Measurements from ENCODE around the gene ARHGAP30.

The ARHGAP30 gene

DNA sequence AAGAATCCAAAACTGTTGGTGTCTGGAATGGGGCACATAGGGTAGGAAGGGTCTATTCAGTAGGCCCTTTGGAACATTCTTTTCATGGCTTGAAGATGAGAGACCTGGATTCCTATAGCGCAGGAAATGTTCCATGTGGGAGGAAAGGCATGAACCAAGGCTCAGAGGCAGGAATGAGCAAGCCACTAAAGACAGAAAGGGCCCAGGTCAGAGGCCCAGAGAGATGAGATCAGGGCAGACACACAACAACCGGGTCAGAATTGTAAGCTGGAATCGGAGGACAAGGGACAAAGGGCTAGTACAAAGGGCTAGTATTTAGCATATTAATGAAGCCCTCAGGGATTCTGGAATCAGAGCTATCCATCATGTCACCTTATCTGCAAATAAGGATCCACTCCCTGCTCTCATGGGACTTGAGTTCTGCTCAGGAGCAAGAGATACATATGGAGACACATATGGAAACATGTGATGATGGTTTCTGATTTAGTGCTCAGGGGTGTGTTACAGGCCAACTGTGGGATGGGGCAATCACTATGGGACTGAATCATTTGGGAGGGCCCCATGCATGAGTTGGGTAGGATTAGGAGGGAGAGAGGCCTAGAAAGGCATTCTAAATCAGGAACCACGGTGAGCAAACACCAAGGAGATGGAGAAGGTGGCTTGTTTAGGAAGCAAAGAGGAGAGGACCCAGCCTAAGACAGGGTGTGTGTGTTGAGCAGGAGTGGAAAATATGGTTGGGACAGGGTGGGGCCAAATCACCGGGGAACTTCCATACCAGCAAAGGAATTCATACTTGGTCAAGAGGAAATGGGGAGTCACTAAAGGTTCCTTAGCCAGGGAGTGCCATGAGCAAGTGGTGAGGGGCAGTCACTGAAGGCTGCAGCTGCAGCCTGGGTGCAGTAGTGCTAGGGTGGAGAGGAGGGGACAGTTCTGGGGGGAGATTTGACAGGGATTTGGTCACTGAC lies 11.0 kb upstream of the ARHGAP30 start:
- no peak overlapping the region for H3K27ac ChIP-seq (ENCODE audit: low read depth, low read length, poor library complexity, severe bottlenecking)
- TF ChIP-seq, protein P1, sequence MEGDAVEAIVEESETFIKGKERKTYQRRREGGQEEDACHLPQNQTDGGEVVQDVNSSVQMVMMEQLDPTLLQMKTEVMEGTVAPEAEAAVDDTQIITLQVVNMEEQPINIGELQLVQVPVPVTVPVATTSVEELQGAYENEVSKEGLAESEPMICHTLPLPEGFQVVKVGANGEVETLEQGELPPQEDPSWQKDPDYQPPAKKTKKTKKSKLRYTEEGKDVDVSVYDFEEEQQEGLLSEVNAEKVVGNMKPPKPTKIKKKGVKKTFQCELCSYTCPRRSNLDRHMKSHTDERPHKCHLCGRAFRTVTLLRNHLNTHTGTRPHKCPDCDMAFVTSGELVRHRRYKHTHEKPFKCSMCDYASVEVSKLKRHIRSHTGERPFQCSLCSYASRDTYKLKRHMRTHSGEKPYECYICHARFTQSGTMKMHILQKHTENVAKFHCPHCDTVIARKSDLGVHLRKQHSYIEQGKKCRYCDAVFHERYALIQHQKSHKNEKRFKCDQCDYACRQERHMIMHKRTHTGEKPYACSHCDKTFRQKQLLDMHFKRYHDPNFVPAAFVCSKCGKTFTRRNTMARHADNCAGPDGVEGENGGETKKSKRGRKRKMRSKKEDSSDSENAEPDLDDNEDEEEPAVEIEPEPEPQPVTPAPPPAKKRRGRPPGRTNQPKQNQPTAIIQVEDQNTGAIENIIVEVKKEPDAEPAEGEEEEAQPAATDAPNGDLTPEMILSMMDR (IDR thresholded peaks at IDR 0.05; ENCODE audit: low read length) = no peak
- TF ChIP-seq EZH2 (IDR thresholded peaks at IDR 0.05; ENCODE audit: borderline replicate concordance, low read length) = no peak
- no peak overlapping the region for H3K4me2 ChIP-seq (ENCODE audit: low read length)
- H4K20me1 ChIP-seq (ENCODE audit: insufficient read depth, low read length) = no peaks in the 10 kb centered on the region
- no peak overlapping the region for H3K4me3 ChIP-seq (ENCODE audit: low read depth, low read length, poor library complexity, severe bottlenecking)
- no peak overlapping the region for H3K9ac ChIP-seq (ENCODE audit: low read length)
- H3F3A ChIP-seq (ENCODE audit: insufficient read depth, low read length) = no peaks in the 10 kb centered on the region
- H3K4me1 ChIP-seq (ENCODE audit: insufficient read depth, low read length, severe bottlenecking) = no peaks in the 10 kb centered on the region
- no peak overlapping the region for H2AFZ ChIP-seq (ENCODE audit: low read length)
- H3K36me3 ChIP-seq (ENCODE audit: insufficient read depth, low read length) = no peaks in the 10 kb centered on the region
- H3K79me2 ChIP-seq (ENCODE audit: insufficient read depth, low read length) = no peaks in the 10 kb centered on the region
- H3K27me3 ChIP-seq (ENCODE audit: insufficient read depth, low read length) = no peaks in the 10 kb centered on the region; the same call in 1 of the 2 replicates
- H3K9me3 ChIP-seq (ENCODE audit: low read length) = no peaks in the 10 kb centered on the region
- H3K9me2 ChIP-seq (ENCODE audit: low read depth, low read length) = no peaks in the 10 kb centered on the region

DNA sequence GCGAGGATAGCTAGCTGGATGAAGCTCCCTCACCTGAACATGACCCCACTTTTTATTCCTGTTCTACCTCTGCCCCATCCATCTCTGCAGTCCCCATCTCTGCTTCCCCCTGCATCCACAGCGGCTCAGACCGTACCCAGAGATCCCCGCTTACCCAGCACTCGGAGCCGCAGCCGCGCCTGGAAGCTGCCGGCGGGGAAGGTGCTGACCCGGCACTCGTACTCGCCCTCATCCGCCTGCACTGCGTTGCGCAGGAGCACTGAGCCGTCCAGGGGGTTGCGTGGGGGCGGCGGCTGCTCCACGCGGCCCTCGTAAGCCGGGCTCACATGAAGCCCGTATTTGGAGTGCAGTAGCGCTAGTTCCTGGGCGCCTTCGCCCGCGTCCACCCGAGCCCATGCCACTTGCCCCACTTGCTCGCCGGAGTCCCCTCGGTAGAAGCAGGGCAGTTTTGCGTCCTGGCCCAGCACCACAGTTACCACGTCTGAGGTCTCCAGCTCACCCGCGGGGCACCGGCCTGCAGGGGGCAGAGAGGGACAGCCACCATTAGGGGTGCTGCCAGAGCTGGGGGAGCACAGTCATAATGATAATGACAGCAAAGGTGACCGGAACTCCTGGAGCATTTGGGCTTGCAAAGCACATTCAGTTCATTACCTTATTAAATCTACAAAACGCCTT lies 9.9 kb upstream of the ARHGAP30 start:
- Histone ChIP-seq H3K9me3 (ENCODE audit: low read length) (no peaks in the 10 kb centered on the region), H3K4me1 (ENCODE audit: insufficient read depth, low read length, severe bottlenecking) (no peaks in the 10 kb centered on the region), H3K36me3 (ENCODE audit: insufficient read depth, low read length) (no peaks in the 10 kb centered on the region), H3K9me2 (ENCODE audit: low read depth, low read length) (no peaks in the 10 kb centered on the region), H3K27me3 (ENCODE audit: insufficient read depth, low read length) (no peaks in the 10 kb centered on the region; the same call in 1 of the 2 replicates), H4K20me1 (ENCODE audit: insufficient read depth, low read length) (no peaks in the 10 kb centered on the region), H3K4me3 (ENCODE audit: low read depth, low read length, poor library complexity, severe bottlenecking) (no peak overlapping the region), H2AFZ (ENCODE audit: low read length) (no peak overlapping the region), H3K4me2 (ENCODE audit: low read length) (no peak overlapping the region), H3K79me2 (ENCODE audit: insufficient read depth, low read length) (no peaks in the 10 kb centered on the region), H3F3A (ENCODE audit: insufficient read depth, low read length) (no peaks in the 10 kb centered on the region), H3K27ac (ENCODE audit: low read depth, low read length, poor library complexity, severe bottlenecking) (no peak overlapping the region), H3K9ac (ENCODE audit: low read length) (no peak overlapping the region)
- TF ChIP-seq, protein P1 (IDR thresholded peaks at IDR 0.05; ENCODE audit: low read length) = peak; percentile 20; the same call in 1 of the 2 replicates
- no peak for TF ChIP-seq EZH2 (IDR thresholded peaks at IDR 0.05; ENCODE audit: borderline replicate concordance, low read length)

- no peak overlapping the region for H3K27ac ChIP-seq (ENCODE audit: low read depth, low read length, poor library complexity, severe bottlenecking)
- no peaks in the 10 kb centered on the region for H3K9me3 ChIP-seq (ENCODE audit: low read length)
- no peak overlapping the region for H2AFZ ChIP-seq (ENCODE audit: low read length)
- no peaks in the 10 kb centered on the region for H3K36me3 ChIP-seq (ENCODE audit: insufficient read depth, low read length)
- H3K27me3 ChIP-seq (ENCODE audit: insufficient read depth, low read length) = no peaks in the 10 kb centered on the region; the same call in 1 of the 2 replicates
- TF ChIP-seq EZH2 (IDR thresholded peaks at IDR 0.05; ENCODE audit: borderline replicate concordance, low read length) = no peak
- TF ChIP-seq, protein P1 (IDR thresholded peaks at IDR 0.05; ENCODE audit: low read length) = no peak
- no peak overlapping the region for H3K9ac ChIP-seq (ENCODE audit: low read length)
- H3K79me2 ChIP-seq (ENCODE audit: insufficient read depth, low read length) = no peaks in the 10 kb centered on the region
- H4K20me1 ChIP-seq (ENCODE audit: insufficient read depth, low read length) = no peaks in the 10 kb centered on the region
- H3K4me1 ChIP-seq (ENCODE audit: insufficient read depth, low read length, severe bottlenecking) = no peaks in the 10 kb centered on the region
- no peaks in the 10 kb centered on the region for H3K9me2 ChIP-seq (ENCODE audit: low read depth, low read length)
- no peaks in the 10 kb centered on the region for H3F3A ChIP-seq (ENCODE audit: insufficient read depth, low read length)
- H3K4me3 ChIP-seq (ENCODE audit: low read depth, low read length, poor library complexity, severe bottlenecking) = no peak overlapping the region
- no peak overlapping the region for H3K4me2 ChIP-seq (ENCODE audit: low read length)
These were observed 7.7 kb upstream of the ARHGAP30 start for GRCh38 chr1:161077426-161077825.

All from OCI-LY1 (cell line).